ENCODE results near the gene KCNK6. TPM values are rescaled to one million over a fixed set of nuclear protein-coding genes. Genes with fewer than 3 reads are reported as not detected.

Gene KCNK6
- total and polyA plus RNA-seq, 12 donors, result 4.5 to 31.6 (median 10.8) TPM

DNA sequence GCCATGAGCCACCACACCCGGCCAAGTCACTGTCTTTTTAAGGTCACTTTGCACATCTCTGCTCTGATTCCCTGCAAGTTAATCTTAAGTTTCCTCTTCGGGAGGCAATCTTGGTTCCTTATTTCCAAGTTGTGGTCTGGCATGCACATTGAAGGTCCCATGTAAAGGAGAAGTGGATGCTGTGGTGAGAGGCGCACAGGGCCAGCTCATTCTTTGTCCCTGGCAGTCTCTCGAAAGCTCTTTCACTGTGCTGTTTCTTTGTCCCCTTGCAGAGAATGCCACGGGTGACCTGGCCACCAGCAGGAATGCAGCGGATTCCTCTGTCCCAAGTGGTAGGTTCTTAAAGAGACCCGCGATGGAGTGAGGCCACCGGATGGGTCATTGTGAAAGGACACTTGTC is 32.0 kb upstream of the KCNK6 start:
- intact Hi-C loops (cut with DNase I), result no loop called here
- H3K27me3 ChIP-seq, result no peaks in the 10 kb centered on the region
- TF ChIP-seq, protein P1, sequence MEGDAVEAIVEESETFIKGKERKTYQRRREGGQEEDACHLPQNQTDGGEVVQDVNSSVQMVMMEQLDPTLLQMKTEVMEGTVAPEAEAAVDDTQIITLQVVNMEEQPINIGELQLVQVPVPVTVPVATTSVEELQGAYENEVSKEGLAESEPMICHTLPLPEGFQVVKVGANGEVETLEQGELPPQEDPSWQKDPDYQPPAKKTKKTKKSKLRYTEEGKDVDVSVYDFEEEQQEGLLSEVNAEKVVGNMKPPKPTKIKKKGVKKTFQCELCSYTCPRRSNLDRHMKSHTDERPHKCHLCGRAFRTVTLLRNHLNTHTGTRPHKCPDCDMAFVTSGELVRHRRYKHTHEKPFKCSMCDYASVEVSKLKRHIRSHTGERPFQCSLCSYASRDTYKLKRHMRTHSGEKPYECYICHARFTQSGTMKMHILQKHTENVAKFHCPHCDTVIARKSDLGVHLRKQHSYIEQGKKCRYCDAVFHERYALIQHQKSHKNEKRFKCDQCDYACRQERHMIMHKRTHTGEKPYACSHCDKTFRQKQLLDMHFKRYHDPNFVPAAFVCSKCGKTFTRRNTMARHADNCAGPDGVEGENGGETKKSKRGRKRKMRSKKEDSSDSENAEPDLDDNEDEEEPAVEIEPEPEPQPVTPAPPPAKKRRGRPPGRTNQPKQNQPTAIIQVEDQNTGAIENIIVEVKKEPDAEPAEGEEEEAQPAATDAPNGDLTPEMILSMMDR (IDR thresholded peaks at IDR 0.05), result no peak
- H3K36me3 ChIP-seq, result peaks cover 0 to 29% (median 0%) of the 10 kb centered on the region in 9 donors
- ATAC-seq (peak in 4 of 8 donors; percentile 21 to 43 (median 41)), DNase-seq (no peak)
- 68 to 78% methylated on average over 9 of the region's 9 CpGs for WGBS, 2 donors
- no peak overlapping the region for H3K4me3 ChIP-seq
- no peaks in the 10 kb centered on the region for H3K9me3 ChIP-seq
- H3K27ac ChIP-seq, result peak overlapping the region in 1 of 10 donors; percentile 66
- H3K4me1 ChIP-seq, result peaks cover 0 to 38% (median 2%) of the 10 kb centered on the region in 9 donors

DNA sequence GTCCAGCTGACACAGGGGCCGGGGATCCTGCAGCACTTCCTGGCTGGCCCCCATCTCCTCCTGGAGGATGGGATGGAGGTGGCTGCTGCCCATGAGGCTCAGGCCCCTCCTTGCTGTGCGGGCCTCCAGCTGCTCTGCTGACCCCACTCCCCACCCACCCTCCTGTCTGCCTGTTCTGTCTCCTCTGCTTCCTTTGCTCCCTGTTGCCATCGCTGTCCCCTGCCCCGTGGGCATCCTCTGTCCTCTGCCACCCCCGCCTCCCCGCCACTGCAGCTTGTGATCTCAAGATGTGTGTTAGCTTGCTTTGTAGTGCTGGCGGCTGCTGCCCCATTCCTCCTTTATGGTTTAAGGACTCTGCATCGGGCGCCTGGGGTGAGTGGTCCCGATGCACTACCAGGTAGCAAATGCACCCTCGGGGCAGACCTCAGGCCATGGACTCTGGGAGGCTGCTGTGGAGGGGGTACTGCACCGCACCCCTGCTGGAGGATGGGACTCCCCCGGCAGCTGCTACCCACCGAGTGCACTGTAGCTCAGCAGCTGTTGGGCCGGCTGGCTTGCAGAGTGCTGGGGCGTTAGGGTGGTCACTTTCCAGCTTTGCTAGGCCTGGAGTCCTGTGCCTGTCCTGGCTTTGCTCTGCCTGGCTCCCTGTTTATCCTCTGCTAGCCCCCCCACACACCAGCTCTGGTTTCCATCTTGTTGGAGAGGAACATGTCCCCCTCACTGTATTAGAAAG is 31.4 kb upstream of the KCNK6 start:
- H3K36me3 ChIP-seq, result peaks cover 0 to 29% (median 0%) of the 10 kb centered on the region in 9 donors
- H3K4me1 ChIP-seq, result peaks cover 0 to 38% (median 0%) of the 10 kb centered on the region in 9 donors
- peak overlapping the region in 1 of 10 donors; percentile 66 for H3K27ac ChIP-seq
- no peaks in the 10 kb centered on the region for H3K27me3 ChIP-seq
- TF ChIP-seq, protein P1 (IDR thresholded peaks at IDR 0.05), result no peak
- 86 to 87% methylated on average over 16 of the region's 16 CpGs for WGBS, 2 donors
- H3K4me3 ChIP-seq, result no peak overlapping the region
- DNase-seq (no peak), ATAC-seq (peak in 2 of 8 donors; percentile 13 to 16)
- no peaks in the 10 kb centered on the region for H3K9me3 ChIP-seq
- intact Hi-C loops (cut with DNase I), result no loop called here

DNA sequence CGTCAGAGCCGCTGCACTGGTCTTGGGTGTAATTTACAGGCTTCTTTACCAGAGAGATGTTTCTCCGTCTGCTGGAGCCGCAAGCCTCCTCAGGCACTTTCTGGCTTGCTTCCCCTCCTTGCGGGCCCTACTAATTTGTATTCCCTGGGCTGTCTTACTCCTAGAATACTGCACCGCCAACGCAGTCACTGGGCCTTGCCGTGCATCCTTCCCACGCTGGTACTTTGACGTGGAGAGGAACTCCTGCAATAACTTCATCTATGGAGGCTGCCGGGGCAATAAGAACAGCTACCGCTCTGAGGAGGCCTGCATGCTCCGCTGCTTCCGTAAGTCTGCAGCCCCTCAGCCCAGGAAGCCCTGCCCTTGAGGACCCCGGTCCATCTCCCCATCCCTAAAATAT is 29.7 kb upstream of the KCNK6 start:
- peaks cover 0 to 27% (median 0%) of the 10 kb centered on the region in 9 donors for H3K4me1 ChIP-seq
- ATAC-seq (no peak), DNase-seq (no peak)
- no peak overlapping the region for H3K27ac ChIP-seq
- H3K27me3 ChIP-seq, result no peaks in the 10 kb centered on the region
- H3K4me3 ChIP-seq, result no peak overlapping the region
- intact Hi-C loops (cut with DNase I), result no loop called here
- 97% methylated on average over 15 of the region's 15 CpGs for WGBS, 2 donors
- TF ChIP-seq, protein P1 (IDR thresholded peaks at IDR 0.05), result no peak
- peaks cover 0 to 29% (median 0%) of the 10 kb centered on the region in 9 donors for H3K36me3 ChIP-seq
- no peaks in the 10 kb centered on the region for H3K9me3 ChIP-seq

DNA sequence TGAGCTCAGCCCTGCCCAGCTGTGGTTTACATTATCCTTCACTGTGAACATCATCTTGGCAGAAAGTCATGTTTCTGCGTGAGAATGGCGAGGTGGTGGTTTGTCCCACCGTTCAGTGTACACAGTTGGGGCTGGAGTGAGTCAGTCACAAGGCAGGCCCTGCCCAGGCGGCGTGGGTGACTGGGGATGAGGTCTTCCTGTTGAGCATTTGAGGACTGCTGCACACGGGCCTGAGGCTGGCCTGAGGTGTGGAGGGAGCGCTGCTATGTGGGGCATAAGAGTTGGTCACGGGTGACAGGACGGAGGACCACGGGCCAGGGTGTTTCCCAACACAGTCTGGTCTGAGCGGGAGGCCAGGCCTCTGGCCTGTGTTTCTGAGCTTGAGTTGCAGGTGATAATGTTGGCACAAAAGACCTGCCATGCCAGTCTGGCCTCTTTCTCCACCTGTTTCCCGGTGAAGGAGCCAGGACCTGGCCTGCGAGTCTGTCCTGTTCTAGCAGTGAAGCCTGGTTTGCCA is 29.0 kb upstream of the KCNK6 start:
- intact Hi-C loops (cut with DNase I), result no loop called here
- Histone ChIP-seq H3K4me3 (no peak overlapping the region), H3K4me1 (peaks cover 0 to 21% (median 0%) of the 10 kb centered on the region in 9 donors), H3K27ac (no peak overlapping the region), H3K9me3 (no peaks in the 10 kb centered on the region), H3K36me3 (peaks cover 0 to 29% (median 0%) of the 10 kb centered on the region in 9 donors), H3K27me3 (no peaks in the 10 kb centered on the region)
- DNase-seq (no peak), ATAC-seq (no peak)
- WGBS, 2 donors, result 82 to 83% methylated on average over 13 of the region's 13 CpGs
- TF ChIP-seq, protein P1 (IDR thresholded peaks at IDR 0.05), result no peak
